ENCODE results near the gene ATCAY. TPM values are rescaled to one million over a fixed set of nuclear protein-coding genes. Genes with fewer than 3 reads are reported as not detected.
"Not testable (repeated sequence)": the region's sequence is repeated elsewhere in the genome, so short reads cannot be mapped to it uniquely, and the experiment has no call there.

ATCAY gene
- total RNA-seq, 2 donors from 2014 or later: 0.06 to 0.28 TPM

DNA sequence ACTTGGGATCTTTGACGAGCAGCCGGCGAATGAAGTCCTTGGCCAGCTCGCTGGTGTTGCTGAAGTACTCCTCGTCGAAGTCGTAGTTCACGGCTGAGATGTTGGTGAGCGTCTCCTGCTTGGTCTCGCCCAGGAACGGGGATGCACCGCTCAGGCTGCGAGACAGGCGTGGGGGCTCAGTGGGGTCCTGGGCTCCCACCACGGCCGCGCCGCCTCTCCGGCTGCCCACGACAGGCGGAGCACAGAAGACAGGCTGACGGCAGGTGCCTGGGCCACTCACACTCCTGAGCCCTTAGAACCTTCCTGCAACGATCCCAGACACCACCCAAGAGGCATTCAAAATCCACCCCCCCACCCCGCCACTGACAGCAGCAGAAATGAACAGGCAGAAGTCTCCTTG, 80.5 kb downstream of the ATCAY start:
- ATAC-seq (no peak), DNase-seq (no peak)
- intact Hi-C loops (cut with DNase I, micrococcal nuclease): no loop called here

DNA sequence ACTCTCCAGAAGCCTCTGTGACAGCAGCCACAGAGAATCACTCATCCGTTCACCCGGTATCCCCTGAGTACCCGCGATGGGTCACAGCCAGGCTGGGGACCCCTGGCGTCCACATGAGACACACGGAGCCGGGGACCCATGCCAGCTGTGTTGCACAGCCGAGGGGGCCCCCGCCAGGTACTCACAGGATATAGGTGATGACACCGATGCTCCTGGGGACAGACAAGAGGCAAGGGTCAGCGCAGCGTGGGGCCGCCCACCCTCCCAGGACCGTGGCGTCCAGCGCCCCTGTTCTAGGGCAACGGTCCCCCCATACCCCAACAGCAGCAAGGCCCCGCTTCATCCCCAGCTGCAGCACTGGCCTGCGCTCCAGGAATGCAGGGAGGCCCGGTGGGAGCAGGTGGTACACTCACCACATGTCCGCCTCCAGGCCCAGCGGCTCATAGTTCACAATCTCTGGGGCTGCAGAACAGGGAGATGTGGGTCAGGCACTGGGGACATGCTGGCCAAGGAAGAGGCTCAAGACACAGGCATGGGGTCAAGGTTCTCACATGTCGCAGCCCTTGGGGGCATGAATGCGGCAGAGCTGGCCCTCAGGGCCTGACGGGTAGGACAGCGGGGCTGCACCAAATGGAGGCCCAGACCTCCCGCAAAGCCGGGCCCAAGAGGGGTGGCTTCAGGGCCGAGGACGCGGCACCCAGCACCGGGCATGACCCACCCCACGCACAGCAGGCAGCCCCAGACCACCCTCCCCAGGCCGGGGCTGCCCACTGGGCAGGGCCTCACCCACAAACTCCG, 83.2 kb downstream of the ATCAY start:
- ATAC-seq (no peak), DNase-seq (no peak)
- intact Hi-C loops (cut with DNase I, micrococcal nuclease): no loop called here

DNA sequence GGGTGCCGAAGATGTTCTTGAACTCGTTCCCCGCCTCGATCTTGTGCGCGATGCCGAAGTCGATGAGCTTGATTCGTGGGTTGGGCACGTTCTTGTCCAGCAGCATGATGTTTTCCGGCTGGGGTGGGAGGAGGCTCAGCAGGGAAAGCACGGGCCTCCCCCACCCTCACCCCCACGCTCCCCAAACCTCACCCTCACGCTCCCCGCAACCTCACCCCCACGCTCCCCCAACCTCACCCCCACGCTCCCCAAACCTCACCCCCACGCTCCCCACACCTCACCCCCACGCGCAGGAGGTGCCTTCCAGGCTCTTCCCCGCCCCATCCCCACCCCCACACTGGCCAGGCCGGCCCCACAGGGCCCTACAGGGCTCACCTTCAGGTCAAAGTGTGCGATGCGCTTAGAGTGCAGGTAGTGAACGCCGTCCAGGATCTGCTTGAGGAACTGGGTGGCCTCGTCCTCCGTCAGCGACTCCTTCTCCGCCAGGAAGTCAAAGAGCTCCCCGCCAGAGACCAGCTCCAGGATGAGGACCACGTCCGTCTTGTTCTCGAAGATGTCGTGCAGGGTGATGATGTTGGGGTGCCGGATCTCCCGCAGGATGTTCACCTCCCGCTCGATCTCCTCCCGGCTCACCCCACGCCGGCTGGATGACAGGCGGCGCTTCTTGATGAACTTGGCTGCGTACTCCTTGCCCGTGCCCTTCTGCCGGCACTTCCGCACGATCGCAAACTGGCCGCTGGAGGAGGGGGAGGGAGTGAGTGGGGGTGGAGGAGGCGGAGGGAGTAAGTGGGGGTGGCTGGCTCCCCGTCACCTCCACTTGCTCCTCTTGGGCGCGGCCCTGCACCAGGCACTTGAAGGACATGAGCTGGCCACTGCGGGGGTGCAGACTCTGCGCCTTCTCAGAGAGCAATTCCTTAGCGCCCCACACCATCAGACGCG, 84.0 kb downstream of the ATCAY start:
- ATAC-seq (no peak), DNase-seq (no peak)
- intact Hi-C loops (cut with DNase I, micrococcal nuclease): no loop called here

DNA sequence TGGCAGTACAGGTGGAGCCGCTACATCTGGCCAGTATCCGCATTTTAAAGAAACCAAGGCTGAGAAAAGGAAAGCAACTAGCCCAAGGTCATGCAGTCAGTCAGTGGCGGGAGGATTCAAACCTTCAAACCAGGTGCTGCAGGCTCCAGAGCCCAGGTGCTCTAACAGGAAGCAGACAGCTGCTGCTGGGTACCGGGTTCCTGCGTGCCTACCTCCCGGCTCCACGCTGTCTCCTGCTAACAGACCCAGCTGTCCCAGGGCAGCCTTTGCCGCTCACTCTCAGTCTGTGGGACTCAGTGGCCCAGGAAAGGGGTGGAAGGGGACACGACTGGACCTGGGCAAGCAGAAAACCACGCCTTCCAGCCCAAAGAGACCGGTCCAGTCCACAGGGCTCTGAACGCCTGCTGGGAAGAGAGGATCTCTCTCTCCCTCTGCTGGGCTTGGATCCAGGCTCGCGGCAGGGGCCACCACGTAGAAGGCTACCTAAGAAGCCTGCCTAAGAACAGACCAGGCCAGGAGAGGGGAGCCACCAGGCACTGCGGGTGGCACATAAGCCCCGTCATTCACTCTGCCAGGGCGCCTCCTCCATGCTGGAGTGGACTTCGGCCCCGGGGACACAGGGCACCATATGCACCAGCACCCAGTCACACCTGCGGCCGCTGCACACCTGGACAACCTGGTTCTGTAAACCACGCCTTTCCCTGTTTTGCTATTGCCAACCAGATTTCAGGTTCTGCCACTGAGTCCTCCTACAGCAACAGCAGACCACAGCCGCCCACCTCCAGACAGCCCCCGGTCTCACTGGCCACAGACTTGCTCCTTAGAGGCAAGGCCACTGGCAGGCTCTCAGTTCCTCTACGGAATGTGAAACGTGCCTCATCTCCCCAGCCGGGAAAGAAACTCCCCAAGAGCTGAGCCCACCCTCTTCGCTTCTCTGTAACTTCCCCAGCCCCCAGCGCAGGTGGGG, 85.8 kb downstream of the ATCAY start:
- intact Hi-C loops (cut with DNase I, micrococcal nuclease): no loop called here
- peak; percentile 76 for ATAC-seq
- peak; percentile 89 to 91 for DNase-seq

DNA sequence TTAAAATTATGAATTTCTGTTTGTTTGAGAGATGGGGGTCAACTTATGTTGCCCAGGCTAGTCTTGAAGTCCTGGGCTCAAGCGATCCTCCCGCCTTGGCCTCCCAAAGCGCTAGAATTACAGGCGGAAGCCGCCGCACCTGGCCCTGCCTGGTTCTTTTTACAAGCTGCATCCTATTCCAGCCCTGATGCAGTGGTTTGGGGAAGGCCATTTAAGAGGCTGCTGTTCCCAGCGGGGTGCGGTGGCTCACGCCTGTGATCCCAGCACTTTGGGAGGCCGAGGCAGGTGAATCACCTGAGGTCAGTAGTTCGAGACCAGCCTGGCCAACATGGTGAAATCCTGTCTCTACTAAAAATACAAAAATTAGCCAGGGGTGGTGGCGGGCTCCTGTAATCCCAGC, 87.5 kb downstream of the ATCAY start:
- ATAC-seq; intact Hi-C loops (cut with DNase I, micrococcal nuclease); DNase-seq: not testable (repeated sequence)

DNA sequence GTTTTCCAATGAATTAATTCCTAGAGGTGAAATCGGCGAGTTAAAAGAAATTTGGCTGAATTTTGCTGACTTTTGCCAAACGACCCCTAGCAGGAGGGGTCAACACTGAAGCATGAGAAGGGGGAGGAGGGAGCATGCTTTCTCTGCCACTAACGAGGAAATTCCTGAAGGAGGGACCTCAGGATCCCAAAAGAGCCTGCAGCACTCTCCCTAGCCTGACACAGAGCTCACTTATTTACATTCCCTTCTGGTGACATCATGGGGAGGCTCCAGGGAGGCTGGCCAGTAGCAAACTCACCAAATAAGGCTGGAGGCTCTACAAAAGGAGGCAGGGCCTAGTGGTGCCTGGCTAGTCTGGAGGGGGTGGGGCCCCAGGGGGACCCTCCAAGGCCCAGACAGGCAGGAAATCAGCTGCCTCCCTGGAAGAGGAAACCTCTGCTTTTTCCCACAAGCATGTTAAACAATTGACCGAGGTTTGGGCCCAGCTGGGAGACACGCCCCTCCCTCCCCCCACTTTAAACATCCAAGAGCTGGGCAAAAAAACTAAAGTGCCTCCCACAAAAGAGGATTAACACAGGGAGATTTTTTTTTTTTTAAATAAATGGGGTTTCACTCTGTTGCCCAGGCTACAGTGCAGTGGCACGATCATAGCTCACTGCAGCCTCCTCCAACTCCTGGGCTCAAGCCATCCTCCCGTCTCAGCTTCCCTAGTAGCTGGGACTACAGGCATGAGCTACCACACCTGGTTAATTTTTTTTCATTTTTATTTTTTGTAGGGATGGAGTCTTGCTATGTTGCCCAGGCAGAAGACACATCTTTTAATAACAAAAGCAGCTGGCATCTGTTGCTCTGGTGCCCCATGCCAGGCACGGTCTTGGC, 88.3 kb downstream of the ATCAY start:
- intact Hi-C loops (cut with DNase I, micrococcal nuclease): no loop called here
- peak; percentile 36 for ATAC-seq
- DNase-seq: peak; percentile 64 to 90

DNA sequence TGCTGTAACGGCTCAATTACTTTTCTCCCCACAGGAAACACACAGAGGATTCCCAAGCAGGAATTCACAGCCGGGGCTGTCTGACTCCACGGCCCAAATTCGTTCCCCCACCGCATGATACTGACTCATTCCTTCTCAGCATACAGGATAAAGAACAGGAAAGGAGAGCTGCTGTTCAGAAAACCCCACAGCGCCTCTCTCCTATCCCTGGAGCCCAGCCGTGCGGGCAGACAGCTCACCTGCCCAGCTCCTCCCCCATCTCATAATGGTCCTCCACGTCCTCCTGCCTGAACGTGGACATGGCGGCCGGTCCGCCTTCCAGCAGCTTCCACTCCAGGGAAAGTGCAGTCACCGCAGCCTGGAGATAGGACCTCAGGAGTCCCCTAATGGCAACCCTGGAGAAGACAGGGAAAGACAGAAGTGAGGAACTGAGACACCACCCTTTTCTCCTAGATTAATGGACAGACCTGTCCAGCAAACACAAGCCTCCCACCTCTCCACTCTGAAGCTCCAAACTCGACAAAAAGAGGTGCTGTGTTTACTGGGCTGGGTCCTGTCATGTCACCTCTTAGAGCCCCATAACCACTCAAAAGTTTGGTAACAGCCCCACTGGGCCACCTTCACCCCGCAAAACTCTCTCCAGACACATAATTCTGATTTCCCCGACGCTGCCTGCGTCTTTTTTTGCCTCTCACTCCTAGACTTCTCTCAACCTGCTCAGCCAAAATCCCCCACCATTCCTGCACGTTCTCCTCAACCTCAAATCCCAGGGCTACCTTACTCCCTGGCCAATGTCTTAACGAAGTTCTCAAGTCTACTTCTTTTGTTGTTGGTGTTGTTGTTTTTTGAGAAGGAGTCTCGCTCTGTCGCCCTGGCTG, 89.2 kb downstream of the ATCAY start:
- no peak for DNase-seq
- no peak for ATAC-seq
- intact Hi-C loops (cut with DNase I, micrococcal nuclease): no loop called here

DNA sequence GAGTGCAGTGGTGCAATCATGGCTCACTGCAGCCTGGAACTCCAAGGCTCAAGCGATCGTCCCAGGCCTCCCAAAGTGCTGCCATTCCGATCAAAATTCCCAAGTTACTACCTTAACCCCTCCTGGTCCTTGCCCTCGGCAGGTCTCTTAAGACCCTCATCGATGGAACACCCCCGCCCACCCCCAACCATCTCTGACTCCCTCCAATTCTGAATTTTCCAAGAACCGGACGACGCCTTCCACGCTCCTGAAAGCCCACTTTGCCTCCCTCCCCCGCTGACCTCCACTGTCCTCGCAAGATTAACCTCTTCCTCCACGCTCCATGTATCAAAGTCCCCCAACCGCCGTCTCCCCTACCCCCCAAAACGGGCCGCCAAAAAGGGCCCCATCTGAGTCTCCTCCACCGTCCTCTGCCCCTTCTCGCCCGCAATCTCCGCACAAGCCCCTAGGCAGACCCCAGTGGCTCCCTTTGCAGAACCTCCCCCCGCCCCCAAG, 89.9 kb downstream of the ATCAY start:
- intact Hi-C loops (cut with DNase I, micrococcal nuclease): no loop called here
- ATAC-seq: no peak
- no peak for DNase-seq

DNA sequence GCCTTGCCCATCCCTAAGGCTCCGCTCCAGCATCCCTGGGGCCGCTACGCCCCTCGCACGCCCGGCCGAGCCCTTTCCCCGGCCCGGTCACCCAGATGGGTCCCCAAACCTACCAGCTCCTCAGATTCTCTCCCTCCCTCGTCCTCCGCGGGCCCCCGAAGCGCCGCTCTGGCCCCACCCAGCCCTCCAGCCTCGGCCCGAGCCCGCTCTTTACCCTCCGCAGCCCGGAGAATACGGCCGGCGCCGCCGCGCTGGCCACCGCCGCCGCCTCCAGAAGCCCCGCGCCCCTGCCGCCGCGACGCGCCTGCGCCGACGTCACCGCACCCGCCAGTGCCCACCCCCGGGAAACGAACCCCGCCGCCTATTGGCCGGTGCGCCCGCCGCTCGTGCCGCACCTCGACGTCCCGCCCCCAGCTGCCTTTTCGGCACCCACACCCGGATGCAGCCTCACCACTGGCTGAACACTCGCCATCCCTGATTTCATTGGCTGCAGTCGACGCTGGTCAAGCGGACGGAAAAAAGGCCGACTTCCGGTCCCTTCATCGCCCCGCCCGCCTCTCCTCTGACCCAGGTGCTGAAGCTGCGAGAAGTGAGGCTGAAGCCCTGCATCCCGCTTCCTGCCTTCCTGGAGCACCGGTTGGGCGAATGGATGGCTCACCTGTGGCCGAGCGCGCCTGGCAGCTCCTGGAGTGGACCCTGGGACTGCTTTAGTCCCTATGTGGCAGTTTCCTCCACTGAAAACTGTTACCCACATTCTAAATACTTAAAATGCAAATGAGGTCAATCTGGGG, 90.5 kb downstream of the ATCAY start, which contains the start of gene DAPK3:
TSS of gene DAPK3 (minus strand) at position 292 of the 791 bp plus-strand sequence. CDS start 1,364 bp downstream, outside the sequence.
- intact Hi-C loops (cut with DNase I, micrococcal nuclease): no loop called here
- peak; percentile 81 for ATAC-seq
- peak; percentile 97 to 98 for DNase-seq

DNA sequence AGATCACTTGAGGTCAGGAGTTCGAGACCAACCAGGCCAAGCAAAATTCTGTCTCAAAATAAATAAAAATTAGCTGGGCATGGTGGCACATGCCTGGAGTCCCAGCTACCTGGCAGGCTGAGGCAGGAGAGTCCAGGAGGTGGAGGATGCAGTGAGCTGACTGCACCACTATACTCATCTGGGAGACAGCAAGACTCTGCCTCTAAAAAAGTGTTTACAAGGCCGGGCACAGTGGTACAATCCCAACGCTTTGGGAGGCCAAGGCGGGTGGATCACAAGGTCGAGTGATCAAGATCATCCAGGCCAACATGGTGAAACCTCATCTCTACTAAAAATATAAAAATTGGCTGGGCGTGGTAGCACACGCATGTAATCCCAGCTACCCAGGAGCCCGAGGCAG, 94.7 kb downstream of the ATCAY start:
- no peak for ATAC-seq
- intact Hi-C loops (cut with DNase I, micrococcal nuclease): no loop called here

DNA sequence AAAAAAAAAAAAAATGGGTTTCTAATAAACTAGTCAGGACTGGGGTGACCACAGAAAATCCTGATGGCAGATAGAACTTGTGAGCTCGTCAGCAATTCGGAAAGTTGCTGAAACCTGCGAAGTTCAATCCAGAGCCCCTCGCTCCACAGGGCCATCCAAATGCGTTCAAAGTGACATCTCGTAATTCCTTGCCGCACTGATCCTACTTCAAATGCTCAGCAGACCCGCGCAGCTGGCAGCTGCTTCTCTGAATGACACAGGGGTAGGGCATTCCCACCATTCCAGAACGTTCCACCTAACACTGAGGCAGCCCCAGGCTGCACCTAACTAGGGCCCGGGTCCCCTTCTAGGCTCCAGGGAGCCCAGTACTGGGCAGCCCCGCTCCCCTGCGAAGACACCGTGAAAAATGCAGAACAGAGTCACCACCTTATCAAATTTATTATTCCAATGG, 95.2 kb downstream of the ATCAY start:
- ATAC-seq (no peak), DNase-seq (no peak)
- intact Hi-C loops (cut with DNase I, micrococcal nuclease): no loop called here

More for the DNA sequence above, 94.7 kb downstream of the ATCAY start:
- no peak for DNase-seq

DNA sequence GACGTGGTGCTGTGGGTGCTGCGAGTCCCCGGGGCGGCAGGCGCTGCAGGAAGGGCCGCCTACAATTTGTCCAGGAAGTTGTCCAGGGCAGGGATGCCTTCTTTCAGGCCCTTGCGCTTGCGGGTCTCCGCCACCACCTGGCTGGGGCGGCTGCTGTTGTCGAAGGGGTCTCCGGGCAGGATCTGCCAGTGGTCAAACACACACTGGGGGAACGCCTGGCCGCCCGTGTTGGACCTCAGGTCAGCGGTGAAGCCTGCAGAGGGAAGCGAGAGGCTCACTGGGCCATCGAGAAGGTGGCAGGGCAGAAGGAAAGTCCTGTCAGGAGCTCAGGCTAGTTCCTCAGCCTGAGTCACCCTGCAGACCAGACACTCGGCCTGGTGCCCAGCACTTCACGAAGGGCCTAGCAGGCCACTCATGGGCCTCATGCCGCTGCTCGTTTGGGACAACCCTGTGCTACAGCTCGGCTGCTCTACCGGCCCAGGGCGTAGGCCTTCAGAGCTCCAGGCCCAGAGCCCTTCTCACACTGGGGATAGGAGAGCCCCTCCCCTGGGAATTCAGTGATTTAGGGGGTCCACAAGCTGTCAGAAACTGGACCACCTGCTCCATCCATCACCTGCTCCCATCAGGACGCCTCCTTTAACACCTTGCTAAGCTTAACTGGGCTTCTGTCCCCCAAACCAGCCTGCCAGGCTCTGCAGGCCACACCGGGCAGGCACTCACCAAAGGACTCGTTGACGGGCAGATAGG, 96.2 kb downstream of the ATCAY start:
- DNase-seq (peak in 1 of 2 donors; percentile 59), ATAC-seq (peak; percentile 6)
- intact Hi-C loops (cut with DNase I, micrococcal nuclease): no loop called here
